NCI-H69 (cell line): Measurements from ENCODE around the gene TMPRSS9.
"Not testable (repeated sequence)": the region's sequence is repeated elsewhere in the genome, so short reads cannot be mapped to it uniquely, and the experiment has no call there.

Experiments used
- DNase-seq: peaks from one replicate; lab custom pipeline; 2025; lab: John Stamatoyannopoulos, UW

TMPRSS9 gene

GRCh38 chr19:2438178-2438577 lies 78.1 kb downstream of the TMPRSS9 start:
- no peak for DNase-seq

GRCh38 chr19:2440515-2440914 lies 80.5 kb downstream of the TMPRSS9 start:
- DNase-seq, result no peak

- DNase-seq, result no peak
Measured at GRCh38 chr19:2441096-2441752, 81.2 kb downstream of the TMPRSS9 start.

- no peak for DNase-seq
Measured at GRCh38 chr19:2443116-2443784, 83.2 kb downstream of the TMPRSS9 start.

- no peak for DNase-seq
Measured at GRCh38 chr19:2443785-2444182, 83.7 kb downstream of the TMPRSS9 start.

- no peak for DNase-seq
Measured at GRCh38 chr19:2444251-2445002, 84.4 kb downstream of the TMPRSS9 start.

GRCh38 chr19:2446381-2446780 lies 86.3 kb downstream of the TMPRSS9 start:
- no peak for DNase-seq

GRCh38 chr19:2449019-2449418 lies 89.0 kb downstream of the TMPRSS9 start:
- DNase-seq, result no peak

GRCh38 chr19:2451138-2451537 lies 91.1 kb downstream of the TMPRSS9 start:
- no peak for DNase-seq

GRCh38 chr19:2451741-2452140 lies 91.7 kb downstream of the TMPRSS9 start:
- DNase-seq, result no peak

- no peak for DNase-seq
Measured at GRCh38 chr19:2453431-2454025, 93.5 kb downstream of the TMPRSS9 start.

- DNase-seq, result no peak
Measured at GRCh38 chr19:2454199-2454961, 94.3 kb downstream of the TMPRSS9 start.

GRCh38 chr19:2454962-2455850 lies 95.1 kb downstream of the TMPRSS9 start:
- no peak for DNase-seq

GRCh38 chr19:2455851-2456570 lies 95.9 kb downstream of the TMPRSS9 start:
- DNase-seq, result peak; percentile 59

GRCh38 chr19:2457394-2458037 lies 97.5 kb downstream of the TMPRSS9 start:
- DNase-seq, result no peak

- DNase-seq, result no peak
Measured at GRCh38 chr19:2458054-2458453, 98.0 kb downstream of the TMPRSS9 start.

- DNase-seq, result not testable (repeated sequence)
Measured at GRCh38 chr19:2458776-2459175, 98.7 kb downstream of the TMPRSS9 start.

GRCh38 chr19:2460245-2460644 lies 100.2 kb downstream of the TMPRSS9 start:
- no peak for DNase-seq

- peak; percentile 97 for DNase-seq
Measured at GRCh38 chr19:2461751-2462634, 101.9 kb downstream of the TMPRSS9 start.
